Measurements from ENCODE around the gene SYNE3.

DNA sequence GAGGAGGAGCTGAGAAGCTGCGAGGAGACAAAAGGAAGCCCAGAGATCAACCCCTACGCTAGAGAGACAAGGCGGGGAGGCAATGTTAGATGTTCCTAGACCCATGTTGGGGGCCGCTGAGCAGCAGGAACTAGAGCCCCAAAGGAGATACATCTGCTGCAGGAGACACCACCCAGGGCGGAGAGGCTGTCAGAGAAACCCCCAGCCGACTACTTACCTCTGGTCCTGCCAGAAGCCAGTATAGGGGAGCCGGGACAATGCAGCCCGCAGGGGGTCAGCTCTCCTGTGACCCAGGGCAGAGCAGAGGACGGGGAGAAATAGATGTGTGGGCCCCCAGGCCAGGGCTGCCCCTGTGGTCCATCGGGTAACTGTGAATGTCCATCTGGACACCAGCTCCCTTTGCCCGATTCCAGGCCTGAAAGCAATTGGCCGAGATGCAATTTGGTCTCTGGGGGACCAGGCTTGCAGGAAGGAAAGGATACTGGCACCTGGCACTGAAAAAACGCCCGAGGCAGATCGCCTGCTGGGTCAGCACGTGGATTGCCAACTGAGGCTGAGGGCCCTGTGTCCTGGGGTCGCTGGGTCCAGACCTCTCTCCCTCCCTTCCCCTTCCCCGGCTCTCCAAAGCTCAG, 34.9 kb downstream of the SYNE3 start:
- no peak for TF ChIP-seq CTCF (conservative IDR thresholded peaks at IDR 0.05)
- TF ChIP-seq EZH2 (IDR thresholded peaks at IDR 0.05; ENCODE audit: low read depth): no peak
